B cell (primary cell): ENCODE results near the gene PRKCA. TPM values are rescaled to one million over a fixed set of nuclear protein-coding genes. Genes with fewer than 3 reads are reported as not detected.

ENCODE experiments used
- ATAC-seq: fragments of 200-7000 bp; cut with Tn5 transposase; one replicate; pipeline ENCODE4 v1.10.0; 2021; ENCODE audit warnings: low read depth, mild to moderate bottlenecking, moderate number of reproducible peaks, moderate library complexity
- CTCF ChIA-PET: fragments of 350-600 bp; sonication (Branson Sonifier 250); formaldehyde crosslinking; loops from one replicate; lab custom pipeline; 2021; ENCODE audit warnings: antibody characterized with exemption, inconsistent platforms; lab: Charles Lee
- POLR2A ChIA-PET: fragments of 350-600 bp; sonication (Branson Sonifier 250); formaldehyde crosslinking; loops from one replicate; lab custom pipeline; 2021; ENCODE audit warnings: antibody characterized with exemption; lab: Charles Lee
- DNase-seq: peaks from one replicate; pipeline ENCODE4 v3.0.0; 2013
- H2AFZ ChIP-seq: 2 replicates; pipeline ENCODE4 v1.6.1; 2012; ENCODE audit warnings: mild to moderate bottlenecking, low read depth, low read length; ENCODE audit not compliant: insufficient read depth, poor library complexity, severe bottlenecking
- H3K27ac ChIP-seq, 2 donors: 1 replicate in 1 of 2; 2 replicates in 1 of 2; pipeline ENCODE4 v1.5.1; 2012 to 2013; ENCODE audit warnings: low read length in 2 of 2, mild to moderate bottlenecking in 2 of 2, moderate library complexity in 1 of 2
- H3K27me3 ChIP-seq, 4 experiments: fragments of 200-600 bp in 1 of 4; sonication (generic) in 1 of 4; replicated peaks in 1 of 4; 1 replicate in 2 of 4; 2 replicates in 2 of 4; pipeline versions ENCODE4 v1.6.1 to v1.7.0; 2013 to 2016; ENCODE audit warnings: low read length in 3 of 4, mild to moderate bottlenecking in 2 of 4, mixed read lengths in 1 of 4, moderate library complexity in 1 of 4; ENCODE audit not compliant: insufficient read depth in 4 of 4, control insufficient read depth in 3 of 4; ENCODE audit errors: control extremely low read depth in 1 of 4
- H3K36me3 ChIP-seq, 2 experiments: replicated peaks in 1 of 2; 1 replicate in 1 of 2; 2 replicates in 1 of 2; pipeline versions ENCODE4 v1.6.1 to v1.7.1; 2013; ENCODE audit warnings: low read length in 1 of 2; ENCODE audit not compliant: insufficient read depth in 2 of 2, control insufficient read depth in 1 of 2; ENCODE audit errors: control extremely low read depth in 1 of 2, extremely low read depth in 1 of 2
- H3K4me1 ChIP-seq, 2 donors: fragments of 200-600 bp in 1 of 2; sonication (generic) in 1 of 2; 1 replicate in 1 of 2; 2 replicates in 1 of 2; pipeline versions ENCODE4 v1.5.1 to v1.6.1; 2013 to 2017; ENCODE audit warnings: low read length in 2 of 2; ENCODE audit not compliant: control insufficient read depth in 2 of 2, insufficient read depth in 2 of 2
- H3K4me2 ChIP-seq: replicated peaks from 2 replicates; pipeline ENCODE3; 2012; ENCODE audit warnings: mild to moderate bottlenecking, low read depth, low read length; ENCODE audit not compliant: poor library complexity, severe bottlenecking
- H3K4me3 ChIP-seq, 5 experiments: fragments of 200-600 bp in 1 of 5; sonication (generic) in 1 of 5; 1 replicate in 3 of 5; 2 replicates in 2 of 5; pipeline versions ENCODE4 v1.5.1 to v1.7.0; 2011 to 2016; ENCODE audit warnings: low read length in 4 of 5, mild to moderate bottlenecking in 4 of 5, low read depth in 2 of 5, control low read depth in 1 of 5, moderate library complexity in 1 of 5; ENCODE audit not compliant: insufficient read depth in 1 of 5; ENCODE audit errors: control extremely low read depth in 1 of 5, extremely low read depth in 1 of 5
- H3K79me2 ChIP-seq: fragments of 200-600 bp; sonication (generic); one replicate; pipeline ENCODE4 v1.6.0; 2016; ENCODE audit warnings: low read length; ENCODE audit not compliant: control insufficient read depth, insufficient read depth
- H3K9ac ChIP-seq: fragments of 200-600 bp; sonication (generic); 2 replicates; pipeline ENCODE4 v1.6.1; 2017; ENCODE audit warnings: mild to moderate bottlenecking, low read length, moderate library complexity
- H3K9me3 ChIP-seq, 3 donors: one replicate each; pipeline versions ENCODE4 v1.6.1 to v1.7.1; 2013; ENCODE audit warnings: low read length in 2 of 3; ENCODE audit not compliant: control insufficient read depth in 2 of 3, insufficient read depth in 1 of 3; ENCODE audit errors: control extremely low read depth in 1 of 3
- H4K20me1 ChIP-seq: 2 replicates; pipeline ENCODE4 v1.6.0; 2012; ENCODE audit warnings: mild to moderate bottlenecking, low read length; ENCODE audit not compliant: insufficient read depth, control insufficient read depth, poor library complexity, severe bottlenecking
- H3K27ac Mint-ChIP-seq: one replicate; pipeline ENCODE4 v1.8.0; 2021; ENCODE audit warnings: mixed read lengths
- H3K27me3 Mint-ChIP-seq: one replicate; pipeline ENCODE4 v1.8.0; 2021; ENCODE audit warnings: mixed read lengths
- H3K4me1 Mint-ChIP-seq: one replicate; pipeline ENCODE4 v1.8.0; 2021; ENCODE audit warnings: mixed read lengths
- H3K4me3 Mint-ChIP-seq: one replicate; pipeline ENCODE4 v1.8.0; 2021; ENCODE audit warnings: mixed read lengths
- H3K9me3 Mint-ChIP-seq: one replicate; pipeline ENCODE4 v1.8.0; 2022; ENCODE audit warnings: mixed read lengths; ENCODE audit not compliant: insufficient read depth
- EZH2 ChIP-seq: IDR thresholded peaks from 2 replicates; pipeline ENCODE4 v1.6.1; 2012; ENCODE audit warnings: borderline replicate concordance, low read depth, mild to moderate bottlenecking, moderate library complexity, low read length; ENCODE audit not compliant: insufficient read depth, poor library complexity, severe bottlenecking
- WGBS: methylation state at CpG from one replicate; pipeline ENCODE4 v1.1.5; 2013; ENCODE audit warnings: missing lambda C conversion rate; ENCODE audit not compliant: insufficient coverage; 5-methylcytosine and 5-hydroxymethylcytosine counted together
- intact Hi-C: fragments of 100-400 bp; cut with micrococcal nuclease; formaldehyde crosslinking; loops from one replicate; pipeline ENCODE4 v1.10.0; 2022
- polyA plus RNA-seq: library from polyadenylated mRNA; depleted of rRNA; stranded (reverse); fragments of >200 nt; gene quantifications from 2 replicates; pipeline ENCODE4 v1.2.3, GENCODE V29; 2012
- total RNA-seq, 2 donors: library from RNA; stranded (reverse); fragments of 120-200 nt in 1 of 2; gene quantifications; 1 replicate in 1 of 2; 2 replicates in 1 of 2; pipeline versions ENCODE4 v1.2.3 to v1.2.4, GENCODE V29; 2013 to 2022
- TF ChIP-seq, protein P1 (sequence below): fragments of 200-600 bp; IDR thresholded peaks from one replicate; pipeline ENCODE4 v1.8.0; 2022; ENCODE audit warnings: antibody characterized with exemption, mild to moderate bottlenecking

Gene PRKCA
- total and polyA plus RNA-seq, 2 donors (not counting 1 experiment from before 2014, with no cell fraction given): 0.33 to 7.7 TPM

DNA sequence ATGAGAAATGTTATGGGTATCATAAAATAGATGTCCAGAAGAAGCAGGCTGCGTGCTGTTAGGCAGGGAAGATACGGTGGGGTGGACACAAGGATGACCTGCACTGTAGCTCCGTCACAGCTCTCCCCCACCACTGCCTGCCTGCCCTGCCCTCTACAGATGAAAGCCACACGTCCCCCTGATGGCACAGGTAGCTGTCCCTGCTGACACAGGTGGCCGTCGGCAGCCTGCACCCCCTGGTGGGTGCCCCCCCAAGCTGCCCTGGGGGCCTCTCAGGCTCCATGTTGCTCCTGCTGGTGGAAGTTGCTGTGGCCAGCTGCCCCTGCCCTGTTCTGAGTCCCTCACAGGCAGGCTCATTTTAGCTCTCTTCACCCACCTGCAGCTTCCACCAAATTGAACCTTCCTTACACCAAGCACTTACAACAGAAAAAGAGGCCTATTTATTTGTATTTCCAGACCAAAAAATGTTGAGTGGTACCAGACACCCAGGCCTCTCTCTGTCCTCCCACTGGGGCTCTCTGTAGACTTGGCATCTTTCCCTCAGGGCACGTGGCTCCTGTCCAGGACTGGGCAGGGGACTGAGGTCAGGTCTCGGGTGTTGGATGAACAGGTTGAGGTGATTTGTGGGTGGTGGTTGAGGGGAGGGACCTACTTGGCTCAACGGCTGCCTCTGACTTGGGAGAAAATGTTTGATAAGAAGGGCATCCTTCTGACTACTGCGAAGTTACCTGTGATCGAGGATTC, 482.4 kb downstream of the PRKCA start:
- Histone ChIP-seq H3K9ac (no peak overlapping the region), H3K4me3 (no peak overlapping the region), H3K9me3 (peaks cover 0 to 2% (median 0%) of the 10 kb centered on the region in 3 donors), H3K27me3 (no peaks in the 10 kb centered on the region), H4K20me1 (no peaks in the 10 kb centered on the region), H3K79me2 (no peaks in the 10 kb centered on the region), H3K36me3 (no peaks in the 10 kb centered on the region), H3K4me1 (peaks cover 0 to 8% of the 10 kb centered on the region in 2 donors), H2AFZ (no peak overlapping the region), H3K4me2 (no peak overlapping the region), H3K27ac (no peak overlapping the region)
- CTCF ChIA-PET: no interaction called here
- no peak for DNase-seq
- TF ChIP-seq, protein P1, sequence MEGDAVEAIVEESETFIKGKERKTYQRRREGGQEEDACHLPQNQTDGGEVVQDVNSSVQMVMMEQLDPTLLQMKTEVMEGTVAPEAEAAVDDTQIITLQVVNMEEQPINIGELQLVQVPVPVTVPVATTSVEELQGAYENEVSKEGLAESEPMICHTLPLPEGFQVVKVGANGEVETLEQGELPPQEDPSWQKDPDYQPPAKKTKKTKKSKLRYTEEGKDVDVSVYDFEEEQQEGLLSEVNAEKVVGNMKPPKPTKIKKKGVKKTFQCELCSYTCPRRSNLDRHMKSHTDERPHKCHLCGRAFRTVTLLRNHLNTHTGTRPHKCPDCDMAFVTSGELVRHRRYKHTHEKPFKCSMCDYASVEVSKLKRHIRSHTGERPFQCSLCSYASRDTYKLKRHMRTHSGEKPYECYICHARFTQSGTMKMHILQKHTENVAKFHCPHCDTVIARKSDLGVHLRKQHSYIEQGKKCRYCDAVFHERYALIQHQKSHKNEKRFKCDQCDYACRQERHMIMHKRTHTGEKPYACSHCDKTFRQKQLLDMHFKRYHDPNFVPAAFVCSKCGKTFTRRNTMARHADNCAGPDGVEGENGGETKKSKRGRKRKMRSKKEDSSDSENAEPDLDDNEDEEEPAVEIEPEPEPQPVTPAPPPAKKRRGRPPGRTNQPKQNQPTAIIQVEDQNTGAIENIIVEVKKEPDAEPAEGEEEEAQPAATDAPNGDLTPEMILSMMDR: no peak
- no peak for TF ChIP-seq EZH2
- WGBS: 94% methylated on average over 8 of the region's 11 CpGs
- no peak for ATAC-seq
- Mint-ChIP-seq H3K27ac (no peak overlapping the region), H3K4me1 (peaks cover 16% of the 10 kb centered on the region), H3K9me3 (no peaks in the 10 kb centered on the region), H3K27me3 (no peaks in the 10 kb centered on the region), H3K4me3 (no peak overlapping the region)
- POLR2A ChIA-PET: no interaction called here
- intact Hi-C loops: no loop called here

DNA sequence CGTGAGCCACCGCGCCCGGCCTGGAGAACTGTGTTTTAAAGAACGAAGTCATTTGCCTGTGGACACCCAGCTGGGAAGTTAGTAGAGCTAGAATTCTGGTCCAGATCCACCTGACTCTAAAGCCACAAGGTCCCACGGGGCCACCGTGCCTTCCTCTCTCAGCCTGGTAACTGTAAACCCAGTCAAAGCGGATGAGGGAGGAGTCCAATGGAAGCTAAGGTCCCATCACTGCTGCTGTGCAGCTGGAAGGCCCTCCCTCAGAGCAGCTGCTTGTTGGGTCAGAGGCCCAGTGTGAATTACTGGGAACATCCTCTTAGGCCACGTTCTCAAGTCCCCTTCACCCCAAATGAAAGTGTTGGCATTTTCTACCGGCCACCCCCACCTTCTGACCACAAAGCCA, 483.7 kb downstream of the PRKCA start:
- Mint-ChIP-seq H3K27me3 (peaks cover under 1% of the 10 kb centered on the region), H3K27ac (no peak overlapping the region), H3K9me3 (no peaks in the 10 kb centered on the region), H3K4me3 (no peak overlapping the region), H3K4me1 (peaks cover 28% of the 10 kb centered on the region)
- H3K9ac ChIP-seq: no peak overlapping the region
- intact Hi-C loops: no loop called here
- H4K20me1 ChIP-seq: no peaks in the 10 kb centered on the region
- ChIA-PET POLR2A (no interaction called here), CTCF (no interaction called here)
- H3K27me3 ChIP-seq: no peaks in the 10 kb centered on the region
- ATAC-seq (no peak), DNase-seq (peak; percentile 19)
- H3K4me1 ChIP-seq: peaks cover 2 to 19% of the 10 kb centered on the region in 2 donors
- WGBS: 20% methylated on average over 3 of the region's 10 CpGs
- TF ChIP-seq, protein P1: no peak
- TF ChIP-seq EZH2: no peak
- no peaks in the 10 kb centered on the region for H3K36me3 ChIP-seq
- no peak overlapping the region for H3K4me3 ChIP-seq
- no peak overlapping the region for H3K4me2 ChIP-seq
- no peak overlapping the region for H2AFZ ChIP-seq
- H3K79me2 ChIP-seq: no peaks in the 10 kb centered on the region
- H3K27ac ChIP-seq: no peak overlapping the region
- H3K9me3 ChIP-seq: peaks cover 0 to 2% (median 0%) of the 10 kb centered on the region in 3 donors
